Hepatocyte (in vitro differentiated cells): ENCODE data around the gene C3orf22. TPM values are rescaled to one million over a fixed set of nuclear protein-coding genes. Genes with fewer than 3 reads are reported as not detected.

ENCODE experiments used
- DNase-seq: peaks from one replicate; pipeline ENCODE4 v3.0.0-alpha.2; 2016; ENCODE audit warnings: low spot score
- H2AFZ ChIP-seq: fragments of 200-600 bp; sonication (generic); 2 replicates; pipeline ENCODE4 v1.6.0; 2016; ENCODE audit warnings: antibody characterized with exemption, mild to moderate bottlenecking
- H3K27ac ChIP-seq: fragments of 200-600 bp; sonication (generic); 2 replicates; pipeline ENCODE4 v1.5.1; 2016; ENCODE audit warnings: mild to moderate bottlenecking
- H3K27me3 ChIP-seq: fragments of 200-600 bp; sonication (generic); 2 replicates; pipeline ENCODE4 v1.6.1; 2016
- H3K36me3 ChIP-seq: fragments of 200-600 bp; sonication (generic); replicated peaks from 2 replicates; pipeline ENCODE4 v1.5.1; 2016; ENCODE audit warnings: low read depth; ENCODE audit not compliant: insufficient read depth
- H3K4me1 ChIP-seq: fragments of 200-600 bp; sonication (generic); 2 replicates; pipeline ENCODE4 v1.5.1; 2016; ENCODE audit warnings: mild to moderate bottlenecking, moderate library complexity; ENCODE audit not compliant: insufficient read depth
- H3K4me2 ChIP-seq: fragments of 200-600 bp; sonication (generic); 2 replicates; pipeline ENCODE4 v1.6.0; 2016
- H3K4me3 ChIP-seq: fragments of 200-600 bp; sonication (generic); 2 replicates; pipeline ENCODE4 v1.5.1; 2016; ENCODE audit warnings: mild to moderate bottlenecking
- H3K79me2 ChIP-seq: fragments of 200-600 bp; sonication (generic); 2 replicates; pipeline ENCODE4 v1.6.0; 2017; ENCODE audit warnings: mild to moderate bottlenecking
- H3K9me2 ChIP-seq: fragments of 200-600 bp; sonication (generic); replicated peaks from 2 replicates; pipeline ENCODE4 v1.6.0; 2017; ENCODE audit warnings: mild to moderate bottlenecking; ENCODE audit not compliant: insufficient read depth
- H3K9me3 ChIP-seq: fragments of 200-600 bp; sonication (generic); 2 replicates; pipeline ENCODE4 v1.5.1; 2016; ENCODE audit warnings: low read depth, mild to moderate bottlenecking
- H4K20me1 ChIP-seq: fragments of 200-600 bp; sonication (generic); 2 replicates; pipeline ENCODE4 v1.6.0; 2016; ENCODE audit warnings: mild to moderate bottlenecking; ENCODE audit not compliant: insufficient read depth, poor library complexity, severe bottlenecking
- CTCF ChIP-seq: fragments of 200-600 bp; sonication (generic); IDR thresholded peaks from 2 replicates; pipeline ENCODE4 v1.5.1; 2016; ENCODE audit warnings: antibody characterized with exemption, mild to moderate bottlenecking; ENCODE audit not compliant: poor library complexity
- EZH2 ChIP-seq: fragments of 200-600 bp; sonication (generic); IDR thresholded peaks from 2 replicates; pipeline ENCODE4 v1.6.1; 2016; ENCODE audit warnings: antibody characterized with exemption, mild to moderate bottlenecking, borderline replicate concordance
- EZH2phosphoT487 ChIP-seq: fragments of 200-600 bp; sonication (generic); IDR thresholded peaks from one replicate; pipeline ENCODE4 v1.6.1; 2018; ENCODE audit warnings: antibody characterized with exemption, mild to moderate bottlenecking, low read depth, moderate library complexity; ENCODE audit not compliant: unreplicated experiment, severe bottlenecking
- WGBS: methylation state at CpG from one replicate; pipeline ENCODE4 v1.1.6; 2016; ENCODE audit warnings: low lambda C conversion rate; ENCODE audit errors: missing lambda C conversion rate; 5-methylcytosine and 5-hydroxymethylcytosine counted together
- polyA plus RNA-seq: library from polyadenylated mRNA; unstranded; fragments of >200 nt; fragmentation: Nextera tagmentation; extraction: Ambion mirVana; gene quantifications from 2 replicates; pipeline ENCODE4 v1.2.1, GENCODE V29; 2016
- total RNA-seq: library from RNA; depleted of rRNA; stranded (reverse); fragments of >200 nt; gene quantifications from 2 replicates; pipeline ENCODE4 v1.2.3, GENCODE V29; 2014

The C3orf22 gene
- total and polyA plus RNA-seq, 2 experiments from 2014 or later, result not detected

- no peak for TF ChIP-seq CTCF
- no peak for TF ChIP-seq EZH2phosphoT487
- TF ChIP-seq EZH2, result no peak
- no peaks in the 10 kb centered on the region for H3K79me2 ChIP-seq
- WGBS, result 84% methylated on average over 24 of the region's 24 CpGs
- H3K4me1 ChIP-seq, result no peaks in the 10 kb centered on the region
- H3K9me2 ChIP-seq, result no peaks in the 10 kb centered on the region
- H3K4me3 ChIP-seq, result no peak overlapping the region
- DNase-seq, result no peak
- no peaks in the 10 kb centered on the region for H4K20me1 ChIP-seq
- H3K27ac ChIP-seq, result no peak overlapping the region
- no peaks in the 10 kb centered on the region for H3K9me3 ChIP-seq
- H3K4me2 ChIP-seq, result no peak overlapping the region
- H3K27me3 ChIP-seq, result no peaks in the 10 kb centered on the region
- H2AFZ ChIP-seq, result no peak overlapping the region
- no peaks in the 10 kb centered on the region for H3K36me3 ChIP-seq
These were observed 17.6 kb downstream of the C3orf22 start for GRCh38 chr3:126540951-126541627.

GRCh38 chr3:126540342-126540849, 18.3 kb downstream of the C3orf22 start:
- no peaks in the 10 kb centered on the region for H3K79me2 ChIP-seq
- TF ChIP-seq EZH2phosphoT487, result no peak
- TF ChIP-seq CTCF, result no peak
- no peak for TF ChIP-seq EZH2
- H3K4me1 ChIP-seq, result no peaks in the 10 kb centered on the region
- no peaks in the 10 kb centered on the region for H3K9me3 ChIP-seq
- H3K4me3 ChIP-seq, result no peak overlapping the region
- no peaks in the 10 kb centered on the region for H3K36me3 ChIP-seq
- no peak overlapping the region for H3K27ac ChIP-seq
- H2AFZ ChIP-seq, result no peak overlapping the region
- peak; percentile 52 for DNase-seq
- no peak overlapping the region for H3K4me2 ChIP-seq
- no peaks in the 10 kb centered on the region for H4K20me1 ChIP-seq
- no peaks in the 10 kb centered on the region for H3K9me2 ChIP-seq
- WGBS, result 50% methylated on average over 9 of the region's 9 CpGs
- H3K27me3 ChIP-seq, result no peaks in the 10 kb centered on the region

DNA sequence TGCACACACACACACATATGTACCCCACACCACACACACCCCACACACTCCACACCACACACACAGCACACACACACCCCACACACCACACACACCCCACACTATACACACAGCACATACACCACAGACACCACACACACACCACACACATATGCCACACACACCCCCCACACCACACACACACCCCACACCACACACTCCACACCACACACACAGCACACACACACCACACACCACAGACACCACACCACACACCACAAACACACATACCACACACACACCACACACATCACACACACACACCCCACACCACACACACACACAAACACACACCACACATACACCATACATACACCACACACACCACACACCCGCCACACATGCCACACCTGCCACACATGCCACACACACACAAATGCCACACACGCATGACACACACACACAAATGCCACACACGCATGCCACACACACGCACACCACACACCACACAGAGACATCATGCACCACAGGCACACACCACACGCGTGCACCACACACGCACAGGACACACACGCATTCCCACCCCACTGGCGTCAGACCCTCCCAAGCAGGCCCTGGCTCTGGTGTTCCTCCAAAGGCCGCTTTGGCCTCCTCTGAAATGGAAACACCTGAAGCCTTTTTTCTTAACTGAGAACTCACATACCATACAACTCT, 19.0 kb downstream of the C3orf22 start:
- Histone ChIP-seq H3K79me2 (no peaks in the 10 kb centered on the region), H3K27ac (no peak overlapping the region), H3K4me3 (no peak overlapping the region), H3K4me1 (no peaks in the 10 kb centered on the region), H3K9me2 (no peaks in the 10 kb centered on the region), H3K36me3 (no peaks in the 10 kb centered on the region), H3K9me3 (no peaks in the 10 kb centered on the region), H3K27me3 (no peaks in the 10 kb centered on the region), H2AFZ (no peak overlapping the region), H4K20me1 (no peaks in the 10 kb centered on the region), H3K4me2 (no peak overlapping the region)
- TF ChIP-seq EZH2, result no peak
- no peak for TF ChIP-seq EZH2phosphoT487
- TF ChIP-seq CTCF, result no peak
- DNase-seq, result no peak
- WGBS, result 95% methylated on average over 9 of the region's 10 CpGs
